ENCODE results near the gene ANGPTL4. TPM values are rescaled to one million over a fixed set of nuclear protein-coding genes. Genes with fewer than 3 reads are reported as not detected.

The ANGPTL4 gene
- total and polyA plus RNA-seq, 2 of the 13 experiments (the other 11 are each of a cell fraction or from before 2014, with no cell fraction given): 0.80 to 21.7 TPM

- TF ChIP-seq PRDM15 (CRISPR knock-in tag; IDR thresholded peaks at IDR 0.05) (peak; percentile 47), ZNF552 (CRISPR knock-in tag; IDR thresholded peaks at IDR 0.05; ENCODE audit: borderline replicate concordance) (peak; percentile 90), ZFP90 (CRISPR knock-in tag; IDR thresholded peaks at IDR 0.05; ENCODE audit: borderline replicate concordance) (peak; percentile 80), IKZF4 (CRISPR knock-in tag; IDR thresholded peaks at IDR 0.05; ENCODE audit: borderline replicate concordance, low read depth, not compliant biosample characterization) (no peak), XRCC5 (optimal IDR thresholded peaks at IDR 0.05; ENCODE audit: low read length) (no peak), MTF2 (CRISPR knock-in tag; IDR thresholded peaks at IDR 0.05; ENCODE audit: borderline replicate concordance) (no peak), MIER2 (CRISPR knock-in tag; IDR thresholded peaks at IDR 0.05) (no peak), HMG20A (CRISPR knock-in tag; IDR thresholded peaks at IDR 0.05; ENCODE audit: borderline replicate concordance) (no peak), EP300 (IDR thresholded peaks at IDR 0.05; ENCODE audit: low read depth in 2 of 2, low read length in 2 of 2) (no peak), EP300 (CRISPR knock-in tag; IDR thresholded peaks at IDR 0.05; ENCODE audit: borderline replicate concordance) (no peak), TBX2 (CRISPR knock-in tag; IDR thresholded peaks at IDR 0.05; ENCODE audit: borderline replicate concordance) (peak; percentile 89), BORCS8-MEF2B (CRISPR knock-in tag; IDR thresholded peaks at IDR 0.05) (peak; percentile 52; the same call in 1 of the 2 replicates), CEBPG (CRISPR knock-in tag; IDR thresholded peaks at IDR 0.05) (no peak), KDM5B (CRISPR knock-in tag; IDR thresholded peaks at IDR 0.05; ENCODE audit: borderline replicate concordance) (peak; percentile 95; the same call in 1 of the 2 replicates)
- TF ChIP-seq, protein P1, sequence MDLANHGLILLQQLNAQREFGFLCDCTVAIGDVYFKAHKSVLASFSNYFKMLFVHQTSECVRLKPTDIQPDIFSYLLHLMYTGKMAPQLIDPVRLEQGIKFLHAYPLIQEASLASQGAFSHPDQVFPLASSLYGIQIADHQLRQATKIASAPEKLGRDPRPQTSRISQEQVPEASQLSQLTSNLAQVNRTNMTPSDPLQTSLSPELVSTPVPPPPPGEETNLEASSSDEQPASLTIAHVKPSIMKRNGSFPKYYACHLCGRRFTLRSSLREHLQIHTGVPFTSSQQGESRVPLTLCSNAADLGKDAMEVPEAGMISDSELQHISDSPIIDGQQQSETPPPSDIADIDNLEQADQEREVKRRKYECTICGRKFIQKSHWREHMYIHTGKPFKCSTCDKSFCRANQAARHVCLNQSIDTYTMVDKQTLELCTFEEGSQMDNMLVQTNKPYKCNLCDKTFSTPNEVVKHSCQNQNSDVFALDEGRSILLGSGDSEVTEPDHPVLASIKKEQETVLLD (CRISPR knock-in tag; IDR thresholded peaks at IDR 0.05; ENCODE audit: low read depth): peak; percentile 46; the same call in 1 of the 2 replicates
- TF ChIP-seq, protein P2, sequence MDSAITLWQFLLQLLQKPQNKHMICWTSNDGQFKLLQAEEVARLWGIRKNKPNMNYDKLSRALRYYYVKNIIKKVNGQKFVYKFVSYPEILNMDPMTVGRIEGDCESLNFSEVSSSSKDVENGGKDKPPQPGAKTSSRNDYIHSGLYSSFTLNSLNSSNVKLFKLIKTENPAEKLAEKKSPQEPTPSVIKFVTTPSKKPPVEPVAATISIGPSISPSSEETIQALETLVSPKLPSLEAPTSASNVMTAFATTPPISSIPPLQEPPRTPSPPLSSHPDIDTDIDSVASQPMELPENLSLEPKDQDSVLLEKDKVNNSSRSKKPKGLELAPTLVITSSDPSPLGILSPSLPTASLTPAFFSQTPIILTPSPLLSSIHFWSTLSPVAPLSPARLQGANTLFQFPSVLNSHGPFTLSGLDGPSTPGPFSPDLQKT (CRISPR knock-in tag; IDR thresholded peaks at IDR 0.05; ENCODE audit: borderline replicate concordance): 0 out of 2 replicates have a peak, but pooled peaks have one; percentile 50
- TF ChIP-seq, protein P3, sequence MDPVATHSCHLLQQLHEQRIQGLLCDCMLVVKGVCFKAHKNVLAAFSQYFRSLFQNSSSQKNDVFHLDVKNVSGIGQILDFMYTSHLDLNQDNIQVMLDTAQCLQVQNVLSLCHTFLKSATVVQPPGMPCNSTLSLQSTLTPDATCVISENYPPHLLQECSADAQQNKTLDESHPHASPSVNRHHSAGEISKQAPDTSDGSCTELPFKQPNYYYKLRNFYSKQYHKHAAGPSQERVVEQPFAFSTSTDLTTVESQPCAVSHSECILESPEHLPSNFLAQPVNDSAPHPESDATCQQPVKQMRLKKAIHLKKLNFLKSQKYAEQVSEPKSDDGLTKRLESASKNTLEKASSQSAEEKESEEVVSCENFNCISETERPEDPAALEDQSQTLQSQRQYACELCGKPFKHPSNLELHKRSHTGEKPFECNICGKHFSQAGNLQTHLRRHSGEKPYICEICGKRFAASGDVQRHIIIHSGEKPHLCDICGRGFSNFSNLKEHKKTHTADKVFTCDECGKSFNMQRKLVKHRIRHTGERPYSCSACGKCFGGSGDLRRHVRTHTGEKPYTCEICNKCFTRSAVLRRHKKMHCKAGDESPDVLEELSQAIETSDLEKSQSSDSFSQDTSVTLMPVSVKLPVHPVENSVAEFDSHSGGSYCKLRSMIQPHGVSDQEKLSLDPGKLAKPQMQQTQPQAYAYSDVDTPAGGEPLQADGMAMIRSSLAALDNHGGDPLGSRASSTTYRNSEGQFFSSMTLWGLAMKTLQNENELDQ (CRISPR knock-in tag; IDR thresholded peaks at IDR 0.05; ENCODE audit: borderline replicate concordance): no peak
- TF ChIP-seq, protein P4, sequence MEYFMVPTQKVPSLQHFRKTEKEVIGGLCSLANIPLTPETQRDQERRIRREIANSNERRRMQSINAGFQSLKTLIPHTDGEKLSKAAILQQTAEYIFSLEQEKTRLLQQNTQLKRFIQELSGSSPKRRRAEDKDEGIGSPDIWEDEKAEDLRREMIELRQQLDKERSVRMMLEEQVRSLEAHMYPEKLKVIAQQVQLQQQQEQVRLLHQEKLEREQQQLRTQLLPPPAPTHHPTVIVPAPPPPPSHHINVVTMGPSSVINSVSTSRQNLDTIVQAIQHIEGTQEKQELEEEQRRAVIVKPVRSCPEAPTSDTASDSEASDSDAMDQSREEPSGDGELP (IDR thresholded peaks at IDR 0.05; ENCODE audit: borderline replicate concordance, low read depth): 0 out of 2 replicates have a peak, but pooled peaks have one; percentile 29
These were observed 42.6 kb upstream of the ANGPTL4 start, which contains the start of the genes NDUFA7 and RPS28 (continued) for GRCh38 chr19:8321067-8321985.
